GM19452 (cell line): ENCODE data around the gene DDX3X.
"Not testable (repeated sequence)": the region's sequence is repeated elsewhere in the genome, so short reads cannot be mapped to it uniquely, and the experiment has no call there.

Experiments
- ATAC-seq: cut with Tn5 transposase; IDR thresholded peaks from one replicate; pipeline ENCODE4 v1.9.1; 2021; ENCODE audit not compliant: unreplicated experiment

DDX3X gene

DNA sequence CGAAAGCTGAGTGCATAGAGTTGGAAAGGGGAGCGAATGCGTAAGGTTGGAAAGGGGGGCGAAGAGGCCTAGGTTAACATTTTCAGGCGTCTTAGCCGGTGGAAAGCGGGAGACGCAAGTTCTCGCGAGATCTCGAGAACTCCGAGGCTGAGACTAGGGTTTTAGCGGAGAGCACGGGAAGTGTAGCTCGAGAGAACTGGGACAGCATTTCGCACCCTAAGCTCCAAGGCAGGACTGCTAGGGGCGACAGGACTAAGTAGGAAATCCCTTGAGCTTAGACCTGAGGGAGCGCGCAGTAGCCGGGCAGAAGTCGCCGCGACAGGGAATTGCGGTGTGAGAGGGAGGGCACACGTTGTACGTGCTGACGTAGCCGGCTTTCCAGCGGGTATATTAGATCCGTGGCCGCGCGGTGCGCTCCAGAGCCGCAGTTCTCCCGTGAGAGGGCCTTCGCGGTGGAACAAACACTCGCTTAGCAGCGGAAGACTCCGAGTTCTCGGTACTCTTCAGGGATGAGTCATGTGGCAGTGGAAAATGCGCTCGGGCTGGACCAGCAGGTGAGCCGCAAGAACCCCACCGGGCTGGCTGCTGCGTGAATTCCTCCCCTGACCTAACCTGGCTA lies at the start of gene DDX3X:
Gene DDX3X (plus strand): TSS at position 419 of the 619 bp plus-strand sequence. CDS start 91 bp downstream, at position 510.
- ATAC-seq, result peak; percentile 34

DNA sequence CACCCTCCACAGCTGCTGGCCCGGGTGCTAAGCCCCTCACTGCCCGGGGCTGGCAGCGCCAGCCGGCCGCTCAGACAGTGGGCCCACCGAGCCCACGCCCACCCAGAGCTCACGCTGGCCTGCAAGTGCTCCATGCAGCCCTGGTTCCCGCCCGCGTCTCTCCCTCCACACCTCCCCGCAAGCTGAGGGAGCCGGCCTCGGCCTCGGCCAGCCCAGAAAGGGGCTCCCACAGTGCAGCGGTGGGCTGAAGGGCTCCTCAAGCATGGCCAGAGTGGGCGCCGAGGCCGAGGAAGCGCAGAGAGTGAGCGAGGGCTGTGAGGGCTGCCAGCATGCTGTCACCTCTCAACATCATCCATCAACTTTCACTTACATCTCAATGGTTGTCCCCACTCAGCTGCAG lies 48.0 kb upstream of the DDX3X start:
- not testable (repeated sequence) for ATAC-seq

DNA sequence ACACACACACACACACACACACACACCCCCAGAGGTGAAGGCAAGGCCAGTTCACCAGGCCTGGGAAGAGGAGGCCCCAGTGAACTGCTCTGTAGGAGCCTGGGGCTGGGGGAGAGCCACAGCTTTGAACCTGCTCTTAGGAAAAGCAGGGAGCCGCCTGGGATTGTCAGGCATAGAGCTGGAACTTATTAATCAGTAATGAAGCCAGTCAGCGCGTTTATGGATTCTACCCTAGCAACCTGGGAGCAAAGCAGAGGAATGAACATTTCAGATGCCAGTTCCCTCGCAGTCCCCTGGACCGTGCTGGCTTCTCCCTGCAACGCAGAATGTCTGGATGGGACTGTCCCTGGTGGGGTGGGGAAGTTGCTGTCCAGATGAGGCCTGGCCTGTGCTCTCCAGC lies 45.3 kb upstream of the DDX3X start:
- no peak for ATAC-seq

GRCh38 chrX:41289095-41289494 lies 44.9 kb upstream of the DDX3X start:
- no peak for ATAC-seq

DNA sequence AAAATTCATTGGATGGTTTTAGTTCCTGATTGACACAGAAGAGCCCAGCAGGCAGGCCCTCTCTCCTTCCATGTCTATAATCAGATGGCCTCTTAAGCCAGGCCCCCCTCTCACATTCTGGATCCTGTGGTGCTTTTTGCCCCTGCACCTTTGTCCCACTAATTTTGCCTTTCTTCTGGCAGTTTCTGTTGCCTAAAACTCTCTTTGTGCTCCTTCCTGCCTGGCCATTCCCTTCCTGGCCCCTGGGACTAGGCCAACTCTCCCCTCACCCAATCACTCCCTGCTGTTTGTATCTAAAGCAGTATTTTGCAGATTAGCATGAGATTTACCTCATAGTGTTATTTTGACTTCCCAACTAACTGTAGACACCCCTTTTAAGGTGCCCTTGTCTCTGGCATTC lies 42.7 kb upstream of the DDX3X start:
- no peak for ATAC-seq

GRCh38 chrX:41293269-41293668 lies 40.7 kb upstream of the DDX3X start:
- no peak for ATAC-seq

DNA sequence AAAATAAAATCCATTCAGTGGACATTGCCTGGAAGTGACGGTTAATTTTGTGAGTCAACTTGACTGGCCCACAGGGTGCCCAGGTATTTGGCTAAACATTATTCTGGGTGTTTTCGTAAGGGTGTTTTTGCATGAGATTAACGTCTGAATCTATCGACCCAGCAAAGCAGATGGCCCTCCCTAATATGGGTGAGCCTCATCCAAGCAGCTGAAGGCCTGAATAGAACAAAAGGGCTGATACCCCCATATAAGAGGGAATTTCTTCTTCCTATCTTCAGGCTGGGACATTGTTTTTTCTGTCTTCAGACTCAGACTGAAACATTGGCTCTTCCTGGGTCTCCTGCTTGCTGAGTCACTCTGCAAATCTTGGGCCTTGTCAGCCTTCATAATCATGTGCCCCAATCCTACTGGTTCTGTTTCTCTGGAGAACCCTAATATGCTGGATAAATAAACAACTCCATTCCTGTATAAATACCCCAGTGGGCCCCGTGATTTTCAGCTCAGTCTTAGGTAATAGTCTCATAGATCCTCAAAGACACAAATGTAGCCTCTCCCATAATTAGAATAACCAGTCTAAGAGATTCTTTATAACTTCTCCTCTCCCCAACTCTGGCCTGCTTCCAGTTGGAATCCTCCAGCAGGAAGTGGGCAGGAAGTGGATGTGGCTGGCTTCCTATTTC lies 33.1 kb upstream of the DDX3X start:
- ATAC-seq, result no peak

DNA sequence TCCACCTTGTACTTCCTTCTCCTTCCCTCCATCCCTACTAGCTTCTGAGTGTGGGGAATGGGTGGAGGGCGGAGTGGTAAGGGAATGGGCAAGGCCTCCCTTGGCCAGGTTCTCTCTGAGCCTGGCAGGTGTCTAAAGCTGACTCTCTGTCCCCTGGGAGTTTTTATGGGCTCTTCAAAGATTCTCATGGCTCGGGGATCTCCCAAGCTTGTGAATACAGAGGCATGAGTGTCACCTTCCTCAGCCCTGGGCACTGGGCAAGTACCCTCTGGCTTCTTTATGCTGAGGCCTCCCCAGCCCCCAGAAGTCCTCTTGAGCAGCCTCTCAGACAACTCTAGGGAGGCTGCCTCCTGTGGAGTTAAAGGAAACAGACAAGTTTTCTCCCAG lies 32.5 kb upstream of the DDX3X start:
- ATAC-seq, result no peak

- no peak for ATAC-seq
Measured at GRCh38 chrX:41302370-41302769, 31.6 kb upstream of the DDX3X start.

GRCh38 chrX:41303013-41303412 lies 30.9 kb upstream of the DDX3X start:
- ATAC-seq, result no peak

- no peak for ATAC-seq
Measured at GRCh38 chrX:41304178-41304577, 29.8 kb upstream of the DDX3X start.

DNA sequence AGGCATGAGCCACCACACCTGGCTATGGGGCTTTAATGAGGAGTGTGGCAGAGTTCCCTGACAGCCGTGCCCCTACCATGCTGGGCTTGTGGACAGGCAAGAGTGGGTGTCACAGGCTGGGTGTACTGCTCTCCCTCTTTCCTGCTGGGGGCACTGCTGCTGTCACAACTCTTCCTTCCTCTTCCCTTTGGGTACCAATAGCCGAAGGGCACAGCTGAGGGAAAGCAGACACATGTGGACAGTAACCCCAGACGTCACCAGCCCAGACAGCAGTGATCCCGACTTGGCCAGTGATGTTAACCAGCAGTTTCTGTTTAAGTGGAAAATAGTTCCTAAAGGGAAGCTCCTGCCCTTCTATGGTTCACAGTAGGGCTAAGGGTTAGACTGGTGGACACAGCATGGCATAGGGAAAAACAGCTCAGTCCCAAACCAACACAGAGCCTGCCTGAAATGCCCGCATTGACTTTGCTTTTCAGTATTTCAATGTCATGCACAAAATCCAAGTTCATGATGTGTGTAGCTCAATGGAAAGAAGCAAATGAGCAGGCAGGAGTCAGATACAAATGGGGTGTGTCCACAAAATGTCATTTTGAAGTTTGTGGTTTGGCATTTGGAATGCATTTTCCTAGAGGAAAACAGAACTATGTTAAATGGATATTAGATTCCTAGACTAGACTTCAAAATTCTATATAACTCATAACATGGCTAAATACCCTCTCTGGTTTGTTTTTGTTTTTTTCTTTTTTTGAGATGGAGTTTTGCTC lies 24.9 kb upstream of the DDX3X start:
- ATAC-seq, result no peak

DNA sequence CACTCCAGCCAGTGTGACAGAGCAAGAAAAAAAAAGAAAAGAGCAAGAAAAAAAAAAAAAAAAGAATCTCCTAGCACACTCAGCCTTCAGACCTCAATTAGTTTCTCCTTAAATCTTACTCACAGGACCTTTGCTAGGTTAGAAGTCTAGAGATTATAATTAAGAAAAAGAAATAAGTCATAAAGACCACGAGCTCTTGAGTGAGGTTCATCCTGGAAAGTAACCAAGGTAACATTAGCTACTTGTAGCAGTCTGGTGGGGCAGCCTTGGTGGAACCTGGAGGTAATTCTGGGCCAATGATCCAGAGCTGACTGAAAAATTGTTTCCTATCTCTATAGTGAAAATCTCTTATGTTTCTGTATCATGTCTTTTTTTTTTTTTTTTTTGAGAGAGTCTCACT lies 21.2 kb upstream of the DDX3X start:
- no peak for ATAC-seq

GRCh38 chrX:41313419-41313818 lies 20.5 kb upstream of the DDX3X start:
- ATAC-seq, result no peak

DNA sequence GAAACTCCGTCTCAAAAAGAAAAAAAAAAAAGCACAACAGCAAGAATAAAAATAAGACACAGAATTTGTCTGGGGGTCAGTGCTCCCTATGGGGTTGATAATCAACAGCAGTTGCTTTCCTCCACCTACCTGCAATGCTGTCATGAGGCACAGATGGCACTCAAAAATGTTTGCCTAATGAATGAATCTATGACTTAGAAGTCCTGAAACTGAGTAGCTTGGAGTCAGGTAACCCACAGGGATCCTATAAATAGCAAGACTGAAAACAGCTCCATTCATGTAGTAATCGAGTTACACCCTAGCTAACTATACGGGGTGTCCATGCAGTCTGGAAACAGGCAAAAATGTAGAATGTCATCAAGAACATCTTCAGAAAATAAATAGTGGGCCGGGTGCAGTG lies 19.8 kb upstream of the DDX3X start:
- ATAC-seq, result no peak

DNA sequence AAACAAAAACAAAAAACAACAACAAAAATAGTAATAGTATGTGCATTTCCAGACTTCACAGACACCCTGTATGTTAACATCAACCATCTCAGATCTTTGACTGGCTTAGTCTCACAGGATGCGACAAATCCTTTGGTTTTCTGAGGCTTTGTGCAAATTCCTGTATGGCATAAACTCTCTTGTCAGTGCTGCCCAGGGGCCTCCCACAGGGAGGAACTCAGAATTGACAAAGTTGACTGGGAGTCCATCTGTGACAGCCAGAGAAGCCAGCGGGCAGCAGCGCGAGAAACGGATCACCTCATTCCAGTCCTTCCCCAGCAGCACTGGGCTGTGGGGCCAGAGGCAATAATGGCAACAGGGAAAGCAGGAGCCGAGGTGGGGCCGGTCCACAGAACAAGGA lies 19.1 kb upstream of the DDX3X start:
- ATAC-seq, result no peak

GRCh38 chrX:41316266-41316665 lies 17.7 kb upstream of the DDX3X start:
- not testable (repeated sequence) for ATAC-seq

DNA sequence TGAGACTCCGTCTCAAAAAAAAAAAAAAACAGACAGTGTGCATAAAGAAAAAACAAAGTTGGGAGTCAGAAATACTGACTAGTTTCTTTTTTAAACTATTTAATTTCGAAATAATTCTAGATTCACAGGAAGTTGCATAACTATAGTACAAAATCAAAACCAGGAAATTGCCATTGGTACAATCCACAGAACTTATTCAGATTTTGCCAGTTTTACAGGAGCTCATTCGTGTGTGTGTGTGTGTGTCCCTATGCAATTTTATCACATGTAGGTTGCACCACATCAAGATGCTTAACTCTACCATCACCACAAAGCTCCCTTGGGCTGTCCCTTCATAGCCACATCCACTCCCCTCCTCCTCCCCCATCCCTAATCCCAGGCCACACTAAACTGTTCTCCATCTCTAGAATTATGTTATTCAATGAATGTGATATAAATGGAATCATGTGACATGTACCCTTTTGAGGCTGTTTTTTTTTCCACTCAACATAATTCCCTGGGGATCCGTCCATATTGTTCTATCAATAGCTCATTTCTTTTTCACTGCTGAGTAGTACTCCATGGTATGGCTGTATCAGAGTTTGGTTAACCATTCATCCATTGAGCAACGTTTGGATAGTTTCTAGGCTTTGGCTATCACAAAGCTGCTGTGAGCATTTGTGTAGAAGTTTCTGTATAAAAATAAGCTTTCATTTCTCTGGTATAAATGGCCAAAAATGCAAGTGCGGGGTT lies 16.3 kb upstream of the DDX3X start:
- no peak for ATAC-seq

- no peak for ATAC-seq
Measured at GRCh38 chrX:41320393-41320792, 13.6 kb upstream of the DDX3X start.

DNA sequence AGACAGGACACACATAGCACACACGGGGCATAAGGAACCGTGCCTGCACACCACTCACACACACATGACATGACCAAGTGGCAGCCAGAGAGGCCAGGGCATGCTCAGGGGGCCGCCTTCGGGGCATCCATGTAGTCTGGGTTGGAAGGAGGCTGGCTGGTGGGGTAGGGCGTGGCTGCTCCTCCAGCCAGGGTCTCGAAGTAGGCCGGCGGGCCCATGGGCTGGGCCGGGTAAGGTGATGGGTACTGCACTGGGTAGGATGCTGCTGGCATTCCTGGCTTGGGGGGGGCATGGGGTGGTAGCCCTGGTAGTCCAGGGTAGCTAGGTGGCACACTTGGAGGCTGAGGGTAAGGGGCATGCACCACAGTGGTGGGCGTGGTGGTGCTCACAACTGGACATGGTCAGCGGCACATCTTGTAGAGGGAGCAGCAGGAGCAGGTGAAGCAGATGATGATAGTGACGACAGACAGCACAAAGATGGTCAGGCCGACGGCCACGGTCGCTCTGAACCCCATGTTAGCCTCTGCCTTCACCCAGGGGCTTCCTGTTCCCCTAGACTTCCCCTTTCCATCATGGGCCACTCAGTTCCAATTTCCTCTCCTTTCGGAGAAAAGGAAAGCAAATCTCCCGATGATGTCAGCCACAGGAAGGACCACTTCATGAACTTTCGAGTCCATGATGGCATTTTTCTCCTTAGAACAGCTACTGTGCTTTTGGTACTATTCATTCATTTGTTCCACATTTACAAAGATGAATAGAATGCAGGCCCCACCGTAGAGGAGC lies 10.9 kb upstream of the DDX3X start:
- ATAC-seq, result no peak

- ATAC-seq, result no peak
Measured at GRCh38 chrX:41326431-41326830, 7.5 kb upstream of the DDX3X start.
